ENCODE data around the gene MAGED1. TPM values are rescaled to one million over a fixed set of nuclear protein-coding genes. Genes with fewer than 3 reads are reported as not detected.

MAGED1 gene, protein sequence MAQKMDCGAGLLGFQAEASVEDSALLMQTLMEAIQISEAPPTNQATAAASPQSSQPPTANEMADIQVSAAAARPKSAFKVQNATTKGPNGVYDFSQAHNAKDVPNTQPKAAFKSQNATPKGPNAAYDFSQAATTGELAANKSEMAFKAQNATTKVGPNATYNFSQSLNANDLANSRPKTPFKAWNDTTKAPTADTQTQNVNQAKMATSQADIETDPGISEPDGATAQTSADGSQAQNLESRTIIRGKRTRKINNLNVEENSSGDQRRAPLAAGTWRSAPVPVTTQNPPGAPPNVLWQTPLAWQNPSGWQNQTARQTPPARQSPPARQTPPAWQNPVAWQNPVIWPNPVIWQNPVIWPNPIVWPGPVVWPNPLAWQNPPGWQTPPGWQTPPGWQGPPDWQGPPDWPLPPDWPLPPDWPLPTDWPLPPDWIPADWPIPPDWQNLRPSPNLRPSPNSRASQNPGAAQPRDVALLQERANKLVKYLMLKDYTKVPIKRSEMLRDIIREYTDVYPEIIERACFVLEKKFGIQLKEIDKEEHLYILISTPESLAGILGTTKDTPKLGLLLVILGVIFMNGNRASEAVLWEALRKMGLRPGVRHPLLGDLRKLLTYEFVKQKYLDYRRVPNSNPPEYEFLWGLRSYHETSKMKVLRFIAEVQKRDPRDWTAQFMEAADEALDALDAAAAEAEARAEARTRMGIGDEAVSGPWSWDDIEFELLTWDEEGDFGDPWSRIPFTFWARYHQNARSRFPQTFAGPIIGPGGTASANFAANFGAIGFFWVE
- total RNA-seq, result 28.9 and 32.2 TPM in 2 replicates

DNA sequence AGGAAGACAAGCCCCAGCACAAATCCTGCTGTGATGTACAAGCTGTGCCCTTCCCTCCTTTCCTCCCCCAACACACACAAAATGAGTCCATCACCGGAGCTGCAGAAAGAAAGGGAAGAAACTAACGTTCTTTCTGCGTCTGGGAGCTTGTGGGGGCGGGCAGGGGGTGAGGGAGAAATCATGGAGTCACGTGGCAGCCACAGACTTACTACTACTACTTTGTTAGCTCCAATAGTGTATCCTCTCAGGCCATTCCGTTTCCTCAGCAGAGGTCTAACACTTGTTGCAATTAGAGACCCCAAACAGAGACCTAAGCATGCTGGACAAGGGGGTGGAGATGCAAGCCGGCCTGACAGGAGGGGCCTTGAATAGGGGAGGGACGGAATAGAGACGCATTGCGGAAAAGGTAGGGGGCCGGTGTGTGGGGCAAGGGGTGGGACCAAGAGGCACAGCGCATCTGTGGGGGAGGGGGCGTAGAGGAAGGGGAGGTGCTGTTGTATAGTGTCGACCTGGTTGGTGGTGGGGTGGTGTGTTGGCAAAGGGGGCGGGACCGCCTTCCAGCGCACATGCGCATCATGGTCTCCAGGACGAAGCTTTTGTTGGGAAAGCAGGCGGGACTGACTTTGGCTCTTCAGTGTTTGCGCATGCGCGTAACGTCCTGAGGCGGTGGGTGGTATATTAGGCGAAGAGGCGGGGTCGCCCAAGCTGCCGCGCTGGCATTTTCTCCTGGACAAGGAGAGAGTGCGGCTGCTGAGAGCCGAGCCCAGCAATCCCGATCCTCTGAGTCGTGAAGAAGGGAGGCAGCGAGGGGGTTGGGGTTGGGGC is at the start of gene MAGED1:
Gene MAGED1 (plus strand): TSS at position 703 of the 825 bp plus-strand sequence. CDS start 682 bp downstream, outside the sequence.
- H3K27ac Mint-ChIP-seq, result peak within 1 kb of the TSS; percentile 87
- DNase-seq (peak; percentile 58), ATAC-seq (ENCODE audit: low read depth) (peak; percentile 88)
- H3K4me3 Mint-ChIP-seq, result peak within 1 kb of the TSS; percentile 92
- intact Hi-C loops (cut with micrococcal nuclease), result loop anchor here (1.0 kb wide), 1 partner anchor 150 kb away; the partner anchor contains the start of gene GSPT2
- ChIA-PET CTCF (no interaction called here), POLR2A (interaction anchor here (1.0 kb wide), 1 partner anchor 369 kb away, joined by 4 read pairs; no protein-coding TSS in a partner anchor)
- no peaks in the 10 kb centered on the region for H3K27me3 Mint-ChIP-seq
- peaks cover 30% of the 10 kb centered on the region for H3K4me1 Mint-ChIP-seq
- no peaks in the 10 kb centered on the region for H3K9me3 Mint-ChIP-seq
- TF ChIP-seq, protein P1, sequence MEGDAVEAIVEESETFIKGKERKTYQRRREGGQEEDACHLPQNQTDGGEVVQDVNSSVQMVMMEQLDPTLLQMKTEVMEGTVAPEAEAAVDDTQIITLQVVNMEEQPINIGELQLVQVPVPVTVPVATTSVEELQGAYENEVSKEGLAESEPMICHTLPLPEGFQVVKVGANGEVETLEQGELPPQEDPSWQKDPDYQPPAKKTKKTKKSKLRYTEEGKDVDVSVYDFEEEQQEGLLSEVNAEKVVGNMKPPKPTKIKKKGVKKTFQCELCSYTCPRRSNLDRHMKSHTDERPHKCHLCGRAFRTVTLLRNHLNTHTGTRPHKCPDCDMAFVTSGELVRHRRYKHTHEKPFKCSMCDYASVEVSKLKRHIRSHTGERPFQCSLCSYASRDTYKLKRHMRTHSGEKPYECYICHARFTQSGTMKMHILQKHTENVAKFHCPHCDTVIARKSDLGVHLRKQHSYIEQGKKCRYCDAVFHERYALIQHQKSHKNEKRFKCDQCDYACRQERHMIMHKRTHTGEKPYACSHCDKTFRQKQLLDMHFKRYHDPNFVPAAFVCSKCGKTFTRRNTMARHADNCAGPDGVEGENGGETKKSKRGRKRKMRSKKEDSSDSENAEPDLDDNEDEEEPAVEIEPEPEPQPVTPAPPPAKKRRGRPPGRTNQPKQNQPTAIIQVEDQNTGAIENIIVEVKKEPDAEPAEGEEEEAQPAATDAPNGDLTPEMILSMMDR (IDR thresholded peaks at IDR 0.05), result no peak
- peaks cover 12% of the 10 kb centered on the region for H3K36me3 Mint-ChIP-seq (ENCODE audit: low read depth)

DNA sequence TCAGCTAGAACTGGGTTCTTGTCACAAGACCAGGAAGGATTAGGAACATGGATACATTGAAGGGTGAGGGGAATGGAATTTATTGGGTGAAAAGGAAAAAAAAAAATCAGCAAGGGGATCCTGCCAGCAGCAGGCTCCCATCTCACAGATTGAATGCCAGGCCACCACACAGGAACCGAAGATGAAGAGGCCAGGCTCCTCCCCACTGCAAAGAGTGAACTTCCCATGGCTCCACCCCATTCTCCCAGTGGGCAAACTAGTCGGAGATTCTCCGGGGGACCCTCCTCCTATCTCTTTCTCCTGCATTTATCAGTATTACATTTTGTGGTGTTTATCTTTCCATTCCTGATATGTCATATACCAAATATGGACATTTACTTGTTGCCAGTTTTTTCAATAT is 46.0 kb upstream of the MAGED1 start:
- H3K4me3 Mint-ChIP-seq, result no peak overlapping the region
- ATAC-seq (ENCODE audit: low read depth) (no peak), DNase-seq (no peak)
- intact Hi-C loops (cut with micrococcal nuclease), result no loop called here
- no peaks in the 10 kb centered on the region for H3K27me3 Mint-ChIP-seq
- CTCF ChIA-PET, result no interaction called here
- H3K36me3 Mint-ChIP-seq (ENCODE audit: low read depth), result peaks cover 25% of the 10 kb centered on the region
- no peaks in the 10 kb centered on the region for H3K9me3 Mint-ChIP-seq
- TF ChIP-seq, protein P1 (IDR thresholded peaks at IDR 0.05), result no peak
- POLR2A ChIA-PET, result no interaction called here
- peaks cover 5% of the 10 kb centered on the region for H3K4me1 Mint-ChIP-seq
- no peak overlapping the region for H3K27ac Mint-ChIP-seq

DNA sequence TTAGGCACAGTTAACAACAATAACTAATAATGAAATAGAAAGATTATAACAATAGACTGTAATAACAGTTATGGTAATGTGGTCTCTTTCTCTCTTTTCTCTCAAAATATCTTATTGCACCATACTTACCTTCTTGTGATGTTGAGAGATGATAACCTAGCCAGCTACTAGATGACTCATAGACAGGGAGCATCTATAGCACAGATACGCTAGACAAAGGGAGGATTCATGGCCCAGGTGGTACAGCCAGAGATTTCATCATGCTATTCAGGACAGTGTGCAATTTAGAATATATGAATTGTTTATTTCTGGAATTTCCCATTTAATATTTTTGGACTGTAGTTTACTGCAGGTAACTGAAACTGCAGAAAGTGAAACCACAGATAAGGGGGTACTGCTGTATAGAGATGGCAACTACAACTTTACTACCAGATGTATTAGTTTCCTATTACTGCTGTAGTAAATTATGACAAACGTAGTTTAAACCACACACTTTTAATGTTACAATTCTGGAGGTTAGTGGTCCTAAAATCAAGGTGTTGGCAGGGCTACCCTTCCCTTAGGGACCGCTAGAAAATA is 41.8 kb upstream of the MAGED1 start:
- H3K9me3 Mint-ChIP-seq, result peaks cover 2% of the 10 kb centered on the region
- peaks cover 5% of the 10 kb centered on the region for H3K4me1 Mint-ChIP-seq
- no peaks in the 10 kb centered on the region for H3K27me3 Mint-ChIP-seq
- H3K27ac Mint-ChIP-seq, result no peak overlapping the region
- no peak for ATAC-seq (ENCODE audit: low read depth)
- intact Hi-C loops (cut with micrococcal nuclease), result no loop called here
- CTCF ChIA-PET, result no interaction called here
- H3K4me3 Mint-ChIP-seq, result no peak overlapping the region
- TF ChIP-seq, protein P1 (IDR thresholded peaks at IDR 0.05), result no peak
- peaks cover 35% of the 10 kb centered on the region for H3K36me3 Mint-ChIP-seq (ENCODE audit: low read depth)
- DNase-seq, result no peak
- POLR2A ChIA-PET, result no interaction called here

DNA sequence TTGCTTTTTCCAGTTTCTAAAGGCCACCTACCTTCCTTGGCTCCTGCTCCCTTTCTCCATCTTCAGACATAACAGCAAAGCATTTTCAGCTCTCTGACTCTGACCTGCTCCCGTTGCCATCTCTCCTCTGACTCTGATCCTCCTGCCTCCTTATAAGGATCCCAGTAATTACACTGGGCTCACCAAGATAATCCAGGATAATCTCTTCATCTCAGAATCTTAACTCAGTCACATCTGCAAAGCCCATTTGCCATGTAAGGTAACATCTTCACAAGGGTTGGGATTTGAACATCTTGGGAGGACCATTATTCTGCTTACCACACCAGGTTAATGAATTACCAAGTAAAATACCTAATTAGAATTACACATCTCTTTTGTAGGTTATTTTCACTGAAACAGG is 41.3 kb upstream of the MAGED1 start:
- TF ChIP-seq, protein P1 (IDR thresholded peaks at IDR 0.05), result no peak
- Mint-ChIP-seq H3K36me3 (ENCODE audit: low read depth) (peaks cover 37% of the 10 kb centered on the region), H3K4me1 (peaks cover 5% of the 10 kb centered on the region), H3K27ac (no peak overlapping the region), H3K4me3 (no peak overlapping the region), H3K27me3 (no peaks in the 10 kb centered on the region), H3K9me3 (peaks cover 3% of the 10 kb centered on the region)
- intact Hi-C loops (cut with micrococcal nuclease), result no loop called here
- ATAC-seq (ENCODE audit: low read depth) (no peak), DNase-seq (no peak)
- ChIA-PET POLR2A (no interaction called here), CTCF (no interaction called here)

Measured in activated B cell treated with CpG ODN at 0.5 μM for 24 hours (primary cell).